BJ (cell line): ENCODE results near the gene TRIP6. TPM values are rescaled to one million over a fixed set of nuclear protein-coding genes. Genes with fewer than 3 reads are reported as not detected.

ENCODE experiments used
- CTCF ChIA-PET: fragments of 350-600 bp; formaldehyde crosslinking; extraction: SDS; loops from one replicate; lab custom pipeline; 2021; ENCODE audit warnings: antibody characterized with exemption, inconsistent platforms; lab: Yijun Ruan, JAX
- POLR2A ChIA-PET: fragments of 300-600 bp; sonication (Branson Sonifier 250); formaldehyde crosslinking; extraction: SDS; loops from one replicate; lab custom pipeline; 2021; ENCODE audit warnings: antibody characterized with exemption; lab: Charles Lee
- DNase-seq: peaks from one replicate; pipeline ENCODE4 v3.0.0-alpha.2; 2011; ENCODE audit warnings: low read depth
- H3K27me3 ChIP-seq: 2 replicates; pipeline ENCODE4 v1.6.0; 2011; ENCODE audit warnings: low read length; ENCODE audit not compliant: control insufficient read depth, insufficient read depth
- H3K36me3 ChIP-seq: 2 replicates; pipeline ENCODE4 v1.5.1; 2011; ENCODE audit warnings: low read length; ENCODE audit not compliant: control insufficient read depth, insufficient read depth
- H3K4me3 ChIP-seq: 2 replicates; pipeline ENCODE4 v1.5.1; 2011; ENCODE audit warnings: low read depth, mild to moderate bottlenecking, control low read depth, low read length
- polyA plus RNA-seq: library from polyadenylated mRNA; depleted of rRNA; stranded (reverse); fragments of >200 nt; gene quantifications from 2 replicates; pipeline ENCODE4 v1.2.3, GENCODE V29; 2011
- TF ChIP-seq, protein P1 (sequence below): IDR thresholded peaks from 2 replicates; pipeline ENCODE4 v1.5.1; 2011; ENCODE audit warnings: low read depth, mild to moderate bottlenecking, control low read depth, inconsistent platforms, low read length, moderate library complexity; ENCODE audit not compliant: insufficient read depth

Gene TRIP6
- polyA plus RNA-seq, 1 experiment, result 105 TPM

GRCh38 chr7:100887516-100888290 is 20.5 kb downstream of the TRIP6 start:
- H3K4me3 ChIP-seq, result no peak overlapping the region
- CTCF ChIA-PET, result no interaction called here

GRCh38 chr7:100888291-100888987 is 21.3 kb downstream of the TRIP6 start:
- Histone ChIP-seq H3K36me3 (peaks cover 42% of the 10 kb centered on the region), H3K27me3 (no peaks in the 10 kb centered on the region), H3K4me3 (peak overlapping the region; percentile 61)
- POLR2A ChIA-PET, result no interaction called here
- no peak for DNase-seq
- CTCF ChIA-PET, result interaction anchor here (2.0 kb wide), 1 partner anchor 189 kb away, joined by 9 read pairs; no protein-coding TSS in a partner anchor
- TF ChIP-seq, protein P1, sequence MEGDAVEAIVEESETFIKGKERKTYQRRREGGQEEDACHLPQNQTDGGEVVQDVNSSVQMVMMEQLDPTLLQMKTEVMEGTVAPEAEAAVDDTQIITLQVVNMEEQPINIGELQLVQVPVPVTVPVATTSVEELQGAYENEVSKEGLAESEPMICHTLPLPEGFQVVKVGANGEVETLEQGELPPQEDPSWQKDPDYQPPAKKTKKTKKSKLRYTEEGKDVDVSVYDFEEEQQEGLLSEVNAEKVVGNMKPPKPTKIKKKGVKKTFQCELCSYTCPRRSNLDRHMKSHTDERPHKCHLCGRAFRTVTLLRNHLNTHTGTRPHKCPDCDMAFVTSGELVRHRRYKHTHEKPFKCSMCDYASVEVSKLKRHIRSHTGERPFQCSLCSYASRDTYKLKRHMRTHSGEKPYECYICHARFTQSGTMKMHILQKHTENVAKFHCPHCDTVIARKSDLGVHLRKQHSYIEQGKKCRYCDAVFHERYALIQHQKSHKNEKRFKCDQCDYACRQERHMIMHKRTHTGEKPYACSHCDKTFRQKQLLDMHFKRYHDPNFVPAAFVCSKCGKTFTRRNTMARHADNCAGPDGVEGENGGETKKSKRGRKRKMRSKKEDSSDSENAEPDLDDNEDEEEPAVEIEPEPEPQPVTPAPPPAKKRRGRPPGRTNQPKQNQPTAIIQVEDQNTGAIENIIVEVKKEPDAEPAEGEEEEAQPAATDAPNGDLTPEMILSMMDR, result no peak

More at GRCh38 chr7:100887516-100888290, 20.5 kb downstream of the TRIP6 start:
- TF ChIP-seq, protein P1, result no peak
- POLR2A ChIA-PET, result interaction anchor here (0.8 kb wide), 1 partner anchor 11 kb away, joined by 3 read pairs; no protein-coding TSS in a partner anchor
- H3K27me3 ChIP-seq, result no peaks in the 10 kb centered on the region
- DNase-seq, result no peak
- H3K36me3 ChIP-seq, result peaks cover 47% of the 10 kb centered on the region

DNA sequence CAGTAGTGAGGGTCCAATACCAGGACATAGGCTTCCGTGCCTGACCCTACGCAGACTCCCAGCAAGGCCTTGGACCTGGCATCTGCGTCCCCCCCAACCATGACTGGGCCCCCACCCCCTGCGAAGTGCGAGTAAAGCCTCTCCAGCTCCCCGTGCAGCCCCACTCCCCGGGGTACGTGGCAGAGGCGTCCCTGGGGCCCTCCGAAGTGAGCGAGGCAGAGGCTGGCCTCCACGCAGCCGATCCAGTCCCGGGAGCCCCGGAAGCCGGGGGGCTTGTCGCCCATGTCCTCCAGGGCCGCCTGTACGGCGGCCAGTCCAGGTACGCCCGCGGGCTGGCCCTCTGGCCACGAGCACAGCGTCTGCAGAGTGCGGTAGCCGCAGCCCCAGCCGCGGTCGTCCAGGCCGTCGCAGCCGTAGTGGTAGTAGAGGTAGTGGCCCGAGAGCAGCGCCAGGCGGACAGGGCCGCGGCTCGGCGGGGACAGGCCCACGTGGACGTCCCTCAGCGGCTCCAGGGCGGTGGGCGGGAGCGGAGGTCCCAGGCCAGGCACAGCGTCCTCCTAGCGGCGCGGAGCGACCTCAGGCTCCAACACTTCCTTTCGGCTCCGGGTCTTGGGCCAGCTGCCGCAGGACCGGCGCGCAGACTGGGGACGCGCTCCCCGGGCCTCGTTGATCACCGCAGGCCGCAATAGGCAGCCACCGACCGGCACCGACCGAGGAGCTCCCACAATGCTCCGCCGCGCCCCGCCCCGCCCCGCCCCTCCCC is 22.0 kb downstream of the TRIP6 start, which contains the start of gene UFSP1:
Gene UFSP1 (minus strand): TSS at position 728 of the 763 bp plus-strand sequence. CDS start 444 bp downstream, at position 284.
- ChIA-PET POLR2A (interaction anchor here (0.6 to 1.5 kb wide), 6 partner anchors 14 to 277 kb away, joined by 3 to 16 read pairs (median 10); partner anchors contain the start of genes MOSPD3, POP7, SRRT and TRIP6), CTCF (interaction anchor here (0.6 to 2.0 kb wide), 7 partner anchors 62 to 188 kb away, joined by 3 to 9 read pairs (median 3); partner anchors contain the start of genes EPHB4 and POP7)
- H3K27me3 ChIP-seq, result no peaks in the 10 kb centered on the region
- TF ChIP-seq, protein P1, result no peak
- H3K36me3 ChIP-seq, result peaks cover 36% of the 10 kb centered on the region
- no peak for DNase-seq
- H3K4me3 ChIP-seq, result peak within 1 kb of the TSS; percentile 61

GRCh38 chr7:100890653-100891567 is 23.7 kb downstream of the TRIP6 start:
- peaks cover 2% of the 10 kb centered on the region for H3K27me3 ChIP-seq
- peak overlapping the region; percentile 46 for H3K4me3 ChIP-seq
- CTCF ChIA-PET, result interaction anchor here (0.6 to 2.0 kb wide), 7 partner anchors 64 to 392 kb away, joined by 3 to 9 read pairs (median 5); partner anchors contain the start of genes EPHB4 and POP7
- H3K36me3 ChIP-seq, result peaks cover 23% of the 10 kb centered on the region
- TF ChIP-seq, protein P1, result no peak
- POLR2A ChIA-PET, result interaction anchor here (0.6 to 1.5 kb wide), 3 partner anchors 16 to 185 kb away, joined by 4 to 13 read pairs (median 6); partner anchors contain the start of genes POP7 and SRRT
- no peak for DNase-seq
